GM23248 (cell line): ENCODE measurements around the gene EFEMP1. TPM values are rescaled to one million over a fixed set of nuclear protein-coding genes. Genes with fewer than 3 reads are reported as not detected.
A peak's percentile ranks its signal among the peaks of the same experiment; 100 is the strongest.

Experiments
- DNase-seq: peaks from one replicate; pipeline ENCODE4 v3.0.0-alpha.2; 2015
- H2AFZ ChIP-seq: fragments of 200-600 bp; sonication (generic); 2 replicates; pipeline ENCODE4 v1.6.1; 2016; ENCODE audit warnings: antibody characterized with exemption
- H3F3A ChIP-seq: fragments of 200-600 bp; sonication (generic); 2 replicates; pipeline ENCODE4 v1.6.1; 2016; ENCODE audit warnings: mild to moderate bottlenecking, antibody characterized with exemption, mixed run types; ENCODE audit not compliant: insufficient read depth
- H3K27ac ChIP-seq: fragments of 200-600 bp; sonication (generic); 2 replicates; pipeline ENCODE4 v1.5.1; 2016; ENCODE audit warnings: mild to moderate bottlenecking
- H3K27me3 ChIP-seq: fragments of 200-600 bp; sonication (generic); replicated peaks from 2 replicates; pipeline ENCODE4 v1.6.1; 2016; ENCODE audit warnings: mild to moderate bottlenecking; ENCODE audit not compliant: insufficient read depth
- H3K36me3 ChIP-seq: fragments of 200-600 bp; sonication (generic); 2 replicates; pipeline ENCODE4 v1.6.1; 2016; ENCODE audit warnings: low read depth, mild to moderate bottlenecking
- H3K4me1 ChIP-seq: fragments of 200-600 bp; sonication (generic); 2 replicates; pipeline ENCODE4 v1.6.1; 2016; ENCODE audit warnings: mild to moderate bottlenecking; ENCODE audit not compliant: insufficient read depth
- H3K4me2 ChIP-seq: fragments of 200-600 bp; sonication (generic); one replicate; pipeline ENCODE4 v1.6.1; 2016; ENCODE audit warnings: mild to moderate bottlenecking; ENCODE audit not compliant: unreplicated experiment
- H3K4me3 ChIP-seq: fragments of 200-600 bp; sonication (generic); 2 replicates; pipeline ENCODE4 v1.5.1; 2016; ENCODE audit warnings: mild to moderate bottlenecking
- H3K79me2 ChIP-seq: fragments of 200-600 bp; sonication (generic); 2 replicates; pipeline ENCODE4 v1.6.1; 2016; ENCODE audit warnings: mild to moderate bottlenecking; ENCODE audit not compliant: insufficient read depth
- H3K9ac ChIP-seq: fragments of 200-600 bp; sonication (generic); 2 replicates; pipeline ENCODE4 v1.6.1; 2016; ENCODE audit warnings: mild to moderate bottlenecking
- H3K9me2 ChIP-seq: fragments of 200-600 bp; sonication (generic); 2 replicates; pipeline ENCODE4 v1.6.1; 2016; ENCODE audit warnings: mixed run types, mild to moderate bottlenecking, moderate library complexity; ENCODE audit not compliant: insufficient read depth
- H3K9me3 ChIP-seq: fragments of 200-600 bp; sonication (generic); one replicate; pipeline ENCODE4 v1.6.1; 2017; ENCODE audit warnings: low read depth
- H4K20me1 ChIP-seq: fragments of 200-600 bp; sonication (generic); 2 replicates; pipeline ENCODE4 v1.6.0; 2016; ENCODE audit not compliant: insufficient read depth
- EZH2 ChIP-seq: fragments of 200-600 bp; sonication (generic); IDR thresholded peaks from 2 replicates; pipeline ENCODE4 v1.6.1; 2018; ENCODE audit warnings: antibody characterized with exemption, mild to moderate bottlenecking; ENCODE audit not compliant: insufficient read depth, poor library complexity, severe bottlenecking
- EZH2phosphoT487 ChIP-seq: fragments of 200-600 bp; sonication (generic); IDR thresholded peaks from 2 replicates; pipeline ENCODE4 v1.6.1; 2018; ENCODE audit warnings: antibody characterized with exemption, moderate library complexity, mild to moderate bottlenecking, low read depth; ENCODE audit not compliant: insufficient read depth
- WGBS, 2 experiments: methylation state at CpG; one replicate each; pipeline ENCODE4 v1.1.6; 2015 to 2017; ENCODE audit warnings: low lambda C conversion rate in 2 of 2, low coverage in 1 of 2; ENCODE audit errors: missing lambda C conversion rate in 2 of 2; 5-methylcytosine and 5-hydroxymethylcytosine counted together
- in situ Hi-C: fragments of 300-500 bp; cut with MboI; formaldehyde crosslinking; loops from 2 replicates; pipeline ENCODE4 v1.15.0; 2020
- polyA plus RNA-seq: library from polyadenylated mRNA; unstranded; fragments of >200 nt; fragmentation: Nextera tagmentation; extraction: Ambion mirVana; gene quantifications from 2 replicates; pipeline ENCODE4 v1.2.1, GENCODE V29; 2016
- total RNA-seq: library from RNA; depleted of rRNA; stranded (reverse); fragments of >200 nt; shearing (Covaris generic); gene quantifications from 2 replicates; pipeline ENCODE4 v1.2.3, GENCODE V29; 2014

Gene EFEMP1
- total and polyA plus RNA-seq, 2 experiments from 2014 or later, result 1,133 to 1,343 TPM

DNA sequence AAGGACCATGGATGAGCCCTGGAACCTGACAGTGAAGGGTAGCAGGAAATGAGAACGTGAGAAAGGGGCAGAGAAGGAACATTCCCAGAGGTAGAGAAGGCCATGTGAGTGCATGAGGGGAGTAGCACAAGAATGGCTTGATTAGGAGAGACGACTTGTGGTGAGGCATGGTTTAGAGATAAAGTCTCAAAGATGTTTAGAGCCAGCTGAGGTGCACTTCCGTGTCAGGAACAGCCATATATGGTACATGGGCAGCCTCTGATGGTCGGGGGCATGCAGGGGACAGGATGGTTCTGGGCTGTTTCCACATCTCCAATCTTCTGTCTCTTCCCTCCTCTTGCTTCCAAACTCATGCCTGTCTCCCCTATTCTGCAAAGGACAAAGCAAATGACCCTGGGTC, 28.8 kb upstream of the EFEMP1 start:
- in situ Hi-C loops, result no loop called here
- Histone ChIP-seq H3K4me2 (no peak overlapping the region), H3K4me3 (no peak overlapping the region), H3F3A (peaks cover 20% of the 10 kb centered on the region), H3K27me3 (peaks cover 8% of the 10 kb centered on the region; the same call in 1 of the 2 replicates), H3K4me1 (peaks cover 25% of the 10 kb centered on the region), H3K27ac (no peak overlapping the region), H2AFZ (no peak overlapping the region), H3K9me3 (no peaks in the 10 kb centered on the region), H3K79me2 (no peaks in the 10 kb centered on the region), H4K20me1 (no peaks in the 10 kb centered on the region), H3K9me2 (no peaks in the 10 kb centered on the region), H3K36me3 (no peaks in the 10 kb centered on the region), H3K9ac (no peak overlapping the region)
- no peak for DNase-seq
- 74 to 76% methylated on average over 4 of the region's 4 CpGs for WGBS, 2 experiments
- TF ChIP-seq EZH2phosphoT487, result no peak
- TF ChIP-seq EZH2, result no peak

GRCh38 chr2:55951533-55951932, 28.0 kb upstream of the EFEMP1 start:
- H3K9me2 ChIP-seq, result no peaks in the 10 kb centered on the region
- no peak overlapping the region for H3K4me3 ChIP-seq
- WGBS, 2 experiments, result 89 to 93% methylated on average over 5 of the region's 5 CpGs
- H3K36me3 ChIP-seq, result no peaks in the 10 kb centered on the region
- TF ChIP-seq EZH2 (no peak), EZH2phosphoT487 (no peak)
- H3K9me3 ChIP-seq, result no peaks in the 10 kb centered on the region
- DNase-seq, result no peak
- H4K20me1 ChIP-seq, result no peaks in the 10 kb centered on the region
- no peaks in the 10 kb centered on the region for H3K79me2 ChIP-seq
- H3K27ac ChIP-seq, result no peak overlapping the region
- H3F3A ChIP-seq, result peaks cover 20% of the 10 kb centered on the region
- no peak overlapping the region for H3K9ac ChIP-seq
- peaks cover 25% of the 10 kb centered on the region for H3K4me1 ChIP-seq
- in situ Hi-C loops, result no loop called here
- H3K27me3 ChIP-seq, result peaks cover 8% of the 10 kb centered on the region; the same call in 1 of the 2 replicates
- H2AFZ ChIP-seq, result no peak overlapping the region
- no peak overlapping the region for H3K4me2 ChIP-seq

GRCh38 chr2:55949613-55950012, 26.0 kb upstream of the EFEMP1 start:
- Histone ChIP-seq H3K27ac (no peak overlapping the region), H4K20me1 (no peaks in the 10 kb centered on the region), H3K4me1 (peaks cover 17% of the 10 kb centered on the region), H3K27me3 (peaks cover 8% of the 10 kb centered on the region; the same call in 1 of the 2 replicates), H2AFZ (no peak overlapping the region), H3K4me3 (no peak overlapping the region), H3K9ac (no peak overlapping the region), H3F3A (peaks cover 10% of the 10 kb centered on the region), H3K9me2 (no peaks in the 10 kb centered on the region), H3K79me2 (no peaks in the 10 kb centered on the region), H3K9me3 (no peaks in the 10 kb centered on the region), H3K36me3 (no peaks in the 10 kb centered on the region), H3K4me2 (no peak overlapping the region)
- no peak for DNase-seq
- 69 to 84% methylated on average over 2 of the region's 2 CpGs for WGBS, 2 experiments
- in situ Hi-C loops, result no loop called here
- TF ChIP-seq EZH2phosphoT487 (no peak), EZH2 (no peak)

GRCh38 chr2:55949211-55949610, 25.6 kb upstream of the EFEMP1 start:
- Histone ChIP-seq H4K20me1 (no peaks in the 10 kb centered on the region), H3K9me3 (no peaks in the 10 kb centered on the region), H3K9me2 (no peaks in the 10 kb centered on the region), H3K79me2 (no peaks in the 10 kb centered on the region), H3K27ac (no peak overlapping the region), H3K9ac (no peak overlapping the region), H3K36me3 (no peaks in the 10 kb centered on the region), H3K27me3 (peaks cover 8% of the 10 kb centered on the region; the same call in 1 of the 2 replicates), H2AFZ (no peak overlapping the region), H3K4me1 (peaks cover 12% of the 10 kb centered on the region), H3F3A (peaks cover 6% of the 10 kb centered on the region), H3K4me3 (no peak overlapping the region), H3K4me2 (no peak overlapping the region)
- no peak for DNase-seq
- TF ChIP-seq EZH2, result no peak
- TF ChIP-seq EZH2phosphoT487, result no peak
- in situ Hi-C loops, result no loop called here

DNA sequence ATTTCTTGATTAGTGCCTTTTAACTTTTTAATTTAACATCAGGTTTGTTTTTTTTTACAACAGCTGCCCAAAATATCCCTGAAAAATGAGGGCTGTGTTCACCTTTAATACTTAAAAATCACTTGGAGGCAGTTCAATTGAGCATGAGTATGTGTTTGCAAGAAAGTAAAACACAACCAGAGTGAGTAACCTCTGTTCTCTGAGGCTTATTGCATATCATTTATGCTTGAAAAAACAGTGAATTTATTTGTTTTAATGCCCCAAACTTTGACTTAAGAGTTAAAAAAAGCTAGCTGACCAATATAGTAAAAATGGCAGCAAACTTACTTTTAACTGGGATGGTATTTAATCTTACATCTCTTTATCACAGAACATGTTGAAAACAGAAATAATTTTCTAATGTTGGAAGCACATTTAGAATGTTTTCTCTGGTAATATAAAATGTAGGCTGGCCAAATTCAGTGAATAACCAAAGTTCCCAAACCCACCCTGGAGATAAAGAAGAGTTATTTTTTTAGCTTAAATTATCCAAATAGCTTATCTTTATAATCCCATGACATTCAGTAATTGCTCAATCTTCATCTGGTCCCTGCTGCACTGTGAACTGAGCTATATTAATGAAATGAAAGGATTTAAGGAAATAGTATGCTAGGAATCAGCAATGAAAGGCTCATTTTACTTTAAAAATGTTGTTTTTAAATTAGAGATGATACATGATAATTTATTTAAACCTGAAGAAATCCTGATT, 24.8 kb upstream of the EFEMP1 start:
- no peaks in the 10 kb centered on the region for H4K20me1 ChIP-seq
- H3K27me3 ChIP-seq, result peaks cover 8% of the 10 kb centered on the region; the same call in 1 of the 2 replicates
- no peaks in the 10 kb centered on the region for H3K79me2 ChIP-seq
- TF ChIP-seq EZH2phosphoT487 (no peak), EZH2 (no peak)
- peaks cover 9% of the 10 kb centered on the region for H3K4me1 ChIP-seq
- in situ Hi-C loops, result no loop called here
- H3K36me3 ChIP-seq, result no peaks in the 10 kb centered on the region
- DNase-seq, result peak; percentile 31
- H2AFZ ChIP-seq, result no peak overlapping the region
- H3K9me2 ChIP-seq, result no peaks in the 10 kb centered on the region
- H3K9me3 ChIP-seq, result no peaks in the 10 kb centered on the region
- H3K27ac ChIP-seq, result no peak overlapping the region
- H3K4me2 ChIP-seq, result no peak overlapping the region
- H3K9ac ChIP-seq, result no peak overlapping the region
- 0 out of 2 replicates have a peak, but pooled peaks cover 4% of the 10 kb centered on the region for H3F3A ChIP-seq
- H3K4me3 ChIP-seq, result no peak overlapping the region
